MG63 (cell line): ENCODE measurements around the gene ITPR1. TPM values are rescaled to one million over a fixed set of nuclear protein-coding genes. Genes with fewer than 3 reads are reported as not detected.

Experiments used
- DNase-seq: peaks from one replicate; pipeline ENCODE4 v3.0.0-alpha.2; 2020
- H3K27me3 ChIP-seq: fragments of 250-450 bp; sonication (Bioruptor Pico); 2 replicates; pipeline ENCODE4 v1.5.1; 2020; ENCODE audit warnings: mild to moderate bottlenecking, moderate library complexity
- H3K36me3 ChIP-seq: fragments of 250-450 bp; sonication (Bioruptor Pico); 2 replicates; pipeline ENCODE4 v1.5.1; 2020; ENCODE audit warnings: mild to moderate bottlenecking, moderate library complexity
- H3K4me3 ChIP-seq: fragments of 250-450 bp; sonication (Bioruptor Pico); 2 replicates; pipeline ENCODE4 v1.5.1; 2020; ENCODE audit warnings: mild to moderate bottlenecking, moderate library complexity
- H3K9me3 ChIP-seq: fragments of 250-450 bp; sonication (Bioruptor Pico); 2 replicates; pipeline ENCODE4 v1.5.1; 2020; ENCODE audit warnings: mild to moderate bottlenecking, moderate library complexity
- total RNA-seq: library from RNA; depleted of rRNA; stranded (reverse); fragments of >200 nt; shearing (Covaris generic); gene quantifications from 2 replicates; pipeline ENCODE4 v1.2.3, GENCODE V29; 2014; ENCODE audit warnings: low replicate concordance

The ITPR1 gene
- total RNA-seq, 1 experiment from 2014 or later: 1.7 TPM

DNA sequence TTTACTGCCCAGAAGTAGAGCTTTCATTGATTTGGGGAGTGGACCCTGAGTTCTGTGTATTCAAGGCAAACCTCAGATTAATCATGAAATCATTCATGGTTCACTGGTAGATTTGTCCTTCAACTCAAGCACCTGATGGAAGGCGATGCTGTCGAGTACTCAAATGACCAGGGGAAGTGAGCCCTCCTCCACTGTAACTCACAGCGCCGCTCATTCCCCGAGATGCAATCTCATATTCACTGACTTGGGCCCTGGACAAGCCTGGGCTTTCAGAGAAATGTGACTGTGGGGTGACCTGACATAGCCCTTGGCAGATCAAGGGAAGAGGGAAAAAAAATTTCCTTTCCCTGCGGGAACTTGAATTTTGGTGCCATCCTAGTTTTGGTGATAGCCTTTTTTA, 329.4 kb downstream of the ITPR1 start:
- H3K9me3 ChIP-seq: no peaks in the 10 kb centered on the region
- DNase-seq: no peak
- no peaks in the 10 kb centered on the region for H3K36me3 ChIP-seq
- H3K27me3 ChIP-seq: no peaks in the 10 kb centered on the region
- H3K4me3 ChIP-seq: no peak overlapping the region

DNA sequence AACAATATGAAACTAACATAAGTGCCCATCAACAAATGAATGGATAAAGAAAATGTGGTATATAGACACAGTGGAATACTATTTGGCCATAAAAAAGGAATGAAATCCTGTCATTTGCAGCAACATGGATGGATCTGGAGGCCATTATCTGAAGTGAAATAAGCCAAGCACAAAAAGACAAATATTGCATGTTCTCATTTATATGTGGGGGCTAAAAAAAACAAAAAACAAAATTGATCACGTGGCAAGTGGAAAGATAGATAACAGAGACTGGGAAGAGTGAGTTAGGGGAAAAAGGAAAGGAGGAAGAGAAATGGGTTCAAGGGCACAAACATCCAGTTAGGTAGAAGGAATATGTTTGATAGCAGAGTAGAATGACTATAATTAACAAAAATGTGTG, 330.2 kb downstream of the ITPR1 start:
- Histone ChIP-seq H3K36me3 (no peaks in the 10 kb centered on the region), H3K4me3 (no peak overlapping the region), H3K9me3 (no peaks in the 10 kb centered on the region), H3K27me3 (no peaks in the 10 kb centered on the region)
- DNase-seq: no peak

DNA sequence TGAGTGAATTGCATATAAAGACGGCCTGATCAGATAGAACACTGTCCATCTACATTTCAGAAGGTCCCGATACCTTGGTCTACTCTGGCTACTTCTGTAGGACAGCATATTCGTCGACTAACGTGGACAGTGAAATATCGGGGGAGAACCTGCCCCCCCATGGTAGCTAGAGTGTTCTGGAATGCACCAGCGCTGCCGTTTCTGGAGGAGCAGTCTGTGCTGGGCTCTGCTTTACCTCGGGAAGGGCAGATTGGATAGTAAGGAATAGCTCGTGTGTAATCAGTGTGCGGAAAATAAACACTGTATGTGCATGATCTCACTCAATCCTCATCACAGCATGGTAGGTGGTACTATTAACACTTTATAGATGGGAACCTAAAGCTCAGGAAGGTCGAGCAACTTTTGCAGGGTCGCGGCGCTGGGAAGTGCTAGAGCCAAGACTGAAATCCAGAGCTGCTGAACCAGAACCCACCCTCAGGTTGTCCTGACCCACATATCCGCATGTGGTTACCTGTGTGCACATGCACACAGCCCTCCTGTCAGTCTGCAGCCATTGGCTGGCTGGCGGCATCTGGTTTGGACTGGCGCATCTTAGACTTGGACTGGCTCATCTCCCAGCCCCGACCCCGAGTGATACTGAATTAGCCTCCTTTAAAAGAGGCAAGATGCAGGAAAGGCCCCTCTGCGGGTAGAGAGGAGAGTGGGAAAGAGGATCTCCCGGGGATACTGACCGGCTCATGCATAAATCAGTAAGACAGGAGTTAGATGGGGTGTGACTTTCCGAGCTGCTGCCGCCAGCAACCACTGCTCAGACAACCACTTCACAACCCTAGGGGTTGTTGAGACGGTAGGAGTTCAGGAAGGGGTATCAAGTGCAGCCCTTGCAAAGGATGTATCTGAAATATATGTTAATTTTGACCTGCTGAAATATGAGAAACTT, 331.1 kb downstream of the ITPR1 start:
- H3K9me3 ChIP-seq: no peaks in the 10 kb centered on the region
- no peaks in the 10 kb centered on the region for H3K36me3 ChIP-seq
- DNase-seq: no peak
- H3K4me3 ChIP-seq: no peak overlapping the region
- no peaks in the 10 kb centered on the region for H3K27me3 ChIP-seq

DNA sequence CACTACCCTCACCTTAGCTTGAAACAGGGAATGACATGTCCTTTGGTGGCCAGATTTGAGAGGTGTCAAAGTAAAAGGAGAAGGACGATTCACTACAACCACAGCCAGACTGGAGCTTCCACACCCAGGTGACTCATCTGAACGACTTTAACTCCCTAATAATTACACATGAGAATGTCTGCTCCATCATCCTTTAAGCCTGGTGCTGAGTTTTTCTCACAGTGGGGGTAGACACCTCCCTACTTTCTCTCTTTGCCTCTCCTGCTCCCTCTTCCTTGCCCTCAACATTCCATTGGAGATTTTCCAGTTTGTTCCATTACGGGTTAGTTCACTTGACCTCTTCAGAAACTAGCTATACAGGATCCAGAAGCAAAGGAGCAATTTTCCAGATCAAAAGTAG, 331.8 kb downstream of the ITPR1 start:
- H3K9me3 ChIP-seq: no peaks in the 10 kb centered on the region
- DNase-seq: peak; percentile 22
- no peaks in the 10 kb centered on the region for H3K27me3 ChIP-seq
- no peaks in the 10 kb centered on the region for H3K36me3 ChIP-seq
- H3K4me3 ChIP-seq: no peak overlapping the region

DNA sequence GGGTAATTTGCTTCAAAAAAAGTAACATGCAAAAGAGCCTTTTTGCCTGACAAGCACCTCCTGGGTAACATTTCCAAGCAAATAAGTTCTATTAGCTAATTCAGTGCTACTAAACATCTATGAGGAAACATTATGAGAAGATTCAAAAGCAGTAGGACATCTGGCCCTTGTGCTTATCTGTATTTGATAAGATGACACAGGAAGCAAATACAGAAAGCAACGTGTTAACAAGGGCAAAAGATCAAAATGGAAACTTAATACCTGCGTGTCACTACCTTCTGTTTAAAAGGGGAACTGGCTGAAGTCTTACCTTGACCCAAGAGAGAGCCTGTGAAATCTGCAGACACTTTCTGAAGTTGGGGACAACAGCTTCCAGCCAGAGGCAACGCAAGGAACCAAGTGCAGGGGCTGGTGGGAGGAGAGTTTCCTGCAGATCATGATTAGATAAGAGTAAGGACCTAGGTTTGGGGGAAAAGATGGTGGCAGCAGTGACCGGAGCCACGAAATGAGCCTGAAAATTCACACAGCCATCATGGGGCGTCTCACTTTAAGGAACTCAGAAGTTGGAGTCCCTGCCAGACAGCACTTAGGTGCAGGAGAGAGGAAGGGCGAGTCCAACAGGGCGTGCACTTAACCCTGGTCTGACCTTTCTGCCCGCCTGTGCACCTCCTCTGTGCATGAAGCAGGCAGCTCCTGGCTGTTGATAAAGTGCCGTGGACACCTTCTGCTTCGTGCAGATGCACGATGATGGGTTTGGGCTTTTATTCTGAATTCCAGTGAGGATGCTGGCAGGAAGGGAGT, 332.5 kb downstream of the ITPR1 start:
- Histone ChIP-seq H3K36me3 (no peaks in the 10 kb centered on the region), H3K9me3 (no peaks in the 10 kb centered on the region), H3K4me3 (no peak overlapping the region), H3K27me3 (no peaks in the 10 kb centered on the region)
- DNase-seq: no peak

DNA sequence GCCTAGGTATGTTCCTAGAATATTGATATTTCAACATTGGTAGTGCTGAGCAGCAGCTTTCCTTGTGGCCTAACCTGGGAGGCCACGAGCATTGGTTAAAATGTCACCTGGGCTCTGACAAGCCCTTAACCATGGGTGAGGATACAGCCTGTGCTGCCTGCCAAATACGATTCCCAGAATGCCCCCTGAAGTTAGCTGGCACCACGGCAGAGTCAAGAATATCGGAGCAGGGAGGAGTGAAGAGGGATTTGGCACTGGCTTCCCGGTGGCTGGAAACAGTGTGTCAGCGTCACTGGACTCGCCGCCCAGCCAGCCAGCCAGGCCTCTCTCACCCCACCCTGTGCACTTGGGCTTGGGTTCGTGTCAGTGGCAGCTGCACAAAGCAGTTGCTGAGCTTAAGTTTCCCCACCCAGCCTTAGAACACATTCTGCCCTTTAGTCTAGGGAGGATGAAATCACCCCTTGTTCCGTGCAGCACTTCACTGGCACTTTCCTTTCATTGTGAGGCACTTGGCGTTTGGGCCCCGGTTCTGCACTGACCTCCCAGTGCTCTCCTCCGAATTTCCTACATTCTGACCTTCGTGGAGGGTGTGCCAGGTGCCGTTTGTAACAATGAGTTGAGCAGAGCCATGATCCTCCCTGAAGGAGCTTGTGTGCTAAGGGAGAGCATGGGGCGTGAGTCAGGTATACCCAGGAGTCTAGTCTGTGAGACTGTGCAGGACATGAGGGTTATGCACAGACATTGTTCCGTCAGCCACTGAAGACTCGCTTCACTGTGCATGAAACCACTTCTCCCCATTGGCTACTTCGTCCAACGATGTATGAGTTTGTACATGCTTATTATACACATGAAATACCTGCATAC, 333.3 kb downstream of the ITPR1 start:
- no peaks in the 10 kb centered on the region for H3K27me3 ChIP-seq
- H3K36me3 ChIP-seq: no peaks in the 10 kb centered on the region
- no peak overlapping the region for H3K4me3 ChIP-seq
- no peaks in the 10 kb centered on the region for H3K9me3 ChIP-seq
- DNase-seq: peak; percentile 71

DNA sequence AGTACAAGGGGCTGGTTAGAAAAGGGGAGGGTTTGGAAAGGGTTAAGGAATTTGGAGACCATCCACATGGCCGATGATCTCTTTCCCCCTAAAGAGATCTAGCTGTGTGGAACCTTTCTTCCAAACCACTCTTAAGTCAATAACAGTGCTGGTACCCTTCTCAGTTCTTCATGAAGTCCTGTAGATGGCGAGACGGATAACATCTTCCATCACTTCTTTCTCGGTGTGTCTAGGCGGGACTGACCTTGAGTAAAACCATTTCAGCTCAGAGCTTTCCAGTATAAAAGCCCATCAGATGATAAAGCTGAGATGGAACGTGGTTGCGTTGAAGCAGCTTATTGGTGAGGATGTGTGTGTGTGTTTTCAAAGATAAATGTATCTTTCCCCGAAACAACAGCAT, 334.6 kb downstream of the ITPR1 start:
- H3K27me3 ChIP-seq: no peaks in the 10 kb centered on the region
- H3K4me3 ChIP-seq: no peak overlapping the region
- no peaks in the 10 kb centered on the region for H3K9me3 ChIP-seq
- H3K36me3 ChIP-seq: no peaks in the 10 kb centered on the region
- DNase-seq: no peak

DNA sequence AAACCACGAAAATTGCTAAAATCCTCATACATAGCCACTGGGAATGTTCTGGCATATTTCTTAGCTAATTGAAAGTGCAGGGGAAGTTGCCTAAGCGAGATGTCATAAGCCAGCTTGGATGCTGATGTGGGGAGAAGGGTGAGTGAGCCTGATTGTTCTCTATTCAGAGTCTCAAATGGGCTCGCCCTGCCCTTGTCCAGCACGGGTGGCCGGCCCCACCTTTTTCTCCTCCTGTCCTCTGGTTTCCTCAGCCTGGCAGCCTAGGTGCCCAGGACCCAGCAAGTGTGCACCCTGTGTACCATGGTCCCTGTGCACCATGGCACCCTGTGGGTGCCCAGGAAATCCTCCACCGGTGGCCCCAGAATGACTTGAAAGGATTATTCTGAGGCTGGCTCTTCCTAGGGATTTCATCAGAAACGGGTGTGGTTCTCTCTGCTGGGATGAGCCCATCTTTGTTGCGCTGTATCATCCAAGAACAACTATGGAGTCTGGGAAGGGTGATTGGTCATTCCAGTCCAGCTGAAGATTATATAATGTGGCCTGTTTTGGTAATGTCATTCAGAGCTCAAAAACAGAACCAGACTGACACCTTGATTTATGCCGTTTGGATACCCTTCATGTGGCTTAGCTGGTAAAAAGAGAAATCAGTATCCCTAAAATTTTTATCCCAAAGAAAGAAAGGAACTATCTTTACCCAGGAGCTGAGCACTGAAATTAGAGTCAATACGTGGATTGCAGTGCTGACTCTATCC, 335.3 kb downstream of the ITPR1 start:
- no peaks in the 10 kb centered on the region for H3K36me3 ChIP-seq
- H3K27me3 ChIP-seq: no peaks in the 10 kb centered on the region
- DNase-seq: no peak
- H3K9me3 ChIP-seq: no peaks in the 10 kb centered on the region
- H3K4me3 ChIP-seq: no peak overlapping the region

DNA sequence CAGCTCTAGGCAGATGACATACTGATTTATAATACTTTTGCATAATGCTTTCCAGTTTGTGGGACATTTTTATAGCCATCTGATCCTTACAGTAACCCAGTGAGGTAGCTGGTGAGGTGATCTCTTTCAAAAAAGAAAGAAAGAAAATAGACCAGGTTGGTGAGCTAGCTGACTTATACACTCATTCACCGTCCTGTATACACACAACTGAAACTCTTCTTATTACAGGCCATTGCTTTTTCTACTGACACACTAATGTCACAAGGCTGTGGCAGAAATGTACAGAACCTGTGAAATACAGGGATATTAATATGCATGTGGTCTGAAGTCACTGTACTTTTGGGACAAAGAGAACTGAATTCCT, 335.9 kb downstream of the ITPR1 start:
- H3K4me3 ChIP-seq: no peak overlapping the region
- no peaks in the 10 kb centered on the region for H3K36me3 ChIP-seq
- no peaks in the 10 kb centered on the region for H3K27me3 ChIP-seq
- DNase-seq: no peak
- no peaks in the 10 kb centered on the region for H3K9me3 ChIP-seq

DNA sequence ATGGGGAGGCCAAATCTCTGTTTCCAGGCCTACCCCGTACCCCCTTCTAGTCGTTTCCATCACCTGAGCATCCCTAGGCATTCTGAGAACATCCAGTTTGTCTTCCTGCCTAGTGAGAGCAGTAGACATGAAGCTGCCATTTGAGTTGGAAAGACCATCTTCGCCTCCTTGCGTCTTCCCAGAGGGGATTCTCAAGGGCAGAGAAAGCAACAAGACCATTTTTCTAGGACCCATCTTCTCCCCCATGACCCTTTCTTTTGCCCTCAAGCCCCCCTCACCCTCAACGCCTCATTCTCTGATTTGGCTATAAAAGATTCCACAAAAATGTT, 337.4 kb downstream of the ITPR1 start:
- no peaks in the 10 kb centered on the region for H3K9me3 ChIP-seq
- no peaks in the 10 kb centered on the region for H3K36me3 ChIP-seq
- DNase-seq: no peak
- no peaks in the 10 kb centered on the region for H3K27me3 ChIP-seq
- H3K4me3 ChIP-seq: no peak overlapping the region

DNA sequence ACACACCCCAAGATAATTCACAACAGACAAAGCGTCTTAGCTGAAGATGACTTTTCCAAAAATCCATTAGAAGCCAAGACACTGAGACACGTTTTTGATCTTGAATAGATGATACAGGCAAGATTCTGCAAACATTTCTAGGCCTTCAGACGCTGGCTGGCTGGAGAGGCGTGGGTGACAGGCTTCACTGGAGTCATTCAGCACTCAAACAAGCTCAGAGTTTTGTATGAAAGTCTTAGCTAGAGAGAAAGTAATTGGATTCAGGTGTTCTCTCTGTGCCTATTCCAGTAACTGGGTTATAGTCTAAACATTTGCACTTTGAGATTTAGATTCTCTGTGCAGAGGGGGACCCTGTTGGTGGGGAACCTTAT, 338.4 kb downstream of the ITPR1 start:
- Histone ChIP-seq H3K4me3 (no peak overlapping the region), H3K27me3 (no peaks in the 10 kb centered on the region), H3K9me3 (no peaks in the 10 kb centered on the region), H3K36me3 (no peaks in the 10 kb centered on the region)
- no peak for DNase-seq

DNA sequence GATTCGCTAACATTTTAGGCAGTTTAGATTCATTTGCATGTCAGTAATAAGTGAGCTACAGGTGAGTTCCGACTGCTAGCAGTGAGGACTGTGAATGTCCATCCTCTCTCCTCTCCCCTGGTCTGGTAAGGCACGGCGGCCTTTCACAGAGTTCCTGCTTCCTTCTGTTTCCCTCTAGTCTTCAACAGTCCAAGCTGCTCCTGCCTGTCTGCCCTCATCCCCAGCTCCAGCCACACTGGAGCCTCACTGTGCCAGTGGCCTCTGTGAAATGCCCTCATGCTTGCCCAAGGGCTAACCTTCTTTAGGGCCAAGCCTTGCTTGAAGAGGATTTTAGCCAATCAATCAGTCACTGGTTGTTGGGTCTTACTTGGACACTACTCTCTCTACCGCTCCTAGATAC, 340.3 kb downstream of the ITPR1 start:
- H3K27me3 ChIP-seq: no peaks in the 10 kb centered on the region
- no peak for DNase-seq
- no peak overlapping the region for H3K4me3 ChIP-seq
- no peaks in the 10 kb centered on the region for H3K36me3 ChIP-seq
- H3K9me3 ChIP-seq: no peaks in the 10 kb centered on the region

DNA sequence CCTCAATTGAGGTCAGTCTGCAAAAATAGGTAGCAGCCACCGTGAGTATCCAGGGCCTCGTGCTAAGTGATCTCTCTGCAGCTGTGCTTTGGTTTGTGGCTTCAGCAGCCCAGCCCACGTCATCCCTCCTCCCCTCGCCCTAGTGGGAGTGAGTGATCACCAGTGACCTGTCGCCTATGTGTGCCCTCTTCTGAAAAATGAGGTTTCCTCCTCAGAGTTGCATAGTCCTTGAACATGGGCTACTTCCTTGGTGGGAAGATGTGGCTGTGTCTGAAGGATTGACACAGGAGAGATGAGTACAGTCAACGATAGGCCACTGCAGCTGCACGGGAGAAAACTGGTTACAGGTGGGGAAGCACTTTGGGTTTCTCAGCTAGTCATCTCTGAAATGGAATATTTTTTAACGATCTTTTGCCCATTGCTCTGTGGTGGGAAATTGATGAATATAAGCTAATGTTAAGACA, 341.3 kb downstream of the ITPR1 start:
- no peaks in the 10 kb centered on the region for H3K9me3 ChIP-seq
- H3K27me3 ChIP-seq: no peaks in the 10 kb centered on the region
- H3K4me3 ChIP-seq: no peak overlapping the region
- H3K36me3 ChIP-seq: no peaks in the 10 kb centered on the region
- DNase-seq: no peak

DNA sequence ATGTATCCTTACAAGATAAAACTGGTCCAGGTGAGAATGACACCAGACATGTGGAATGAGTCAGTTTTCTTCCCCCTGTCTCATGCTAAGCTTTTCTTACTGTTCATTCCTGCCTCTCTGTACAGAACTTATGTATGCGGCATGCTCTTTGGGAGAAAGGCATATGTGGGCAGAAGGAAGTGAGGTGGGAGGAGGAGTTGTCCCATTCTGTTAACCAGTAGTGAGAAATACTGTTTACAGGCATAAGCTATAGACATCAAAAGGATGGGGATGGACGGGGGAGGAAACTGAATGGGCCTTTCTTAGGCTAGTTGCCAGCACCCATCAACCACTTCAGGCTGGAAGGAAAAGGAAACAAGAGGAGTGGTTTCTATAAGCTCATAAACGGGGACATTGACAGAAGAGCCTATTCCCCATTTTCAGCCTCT, 342.5 kb downstream of the ITPR1 start:
- Histone ChIP-seq H3K36me3 (no peaks in the 10 kb centered on the region), H3K27me3 (no peaks in the 10 kb centered on the region), H3K9me3 (no peaks in the 10 kb centered on the region), H3K4me3 (no peak overlapping the region)
- DNase-seq: no peak

DNA sequence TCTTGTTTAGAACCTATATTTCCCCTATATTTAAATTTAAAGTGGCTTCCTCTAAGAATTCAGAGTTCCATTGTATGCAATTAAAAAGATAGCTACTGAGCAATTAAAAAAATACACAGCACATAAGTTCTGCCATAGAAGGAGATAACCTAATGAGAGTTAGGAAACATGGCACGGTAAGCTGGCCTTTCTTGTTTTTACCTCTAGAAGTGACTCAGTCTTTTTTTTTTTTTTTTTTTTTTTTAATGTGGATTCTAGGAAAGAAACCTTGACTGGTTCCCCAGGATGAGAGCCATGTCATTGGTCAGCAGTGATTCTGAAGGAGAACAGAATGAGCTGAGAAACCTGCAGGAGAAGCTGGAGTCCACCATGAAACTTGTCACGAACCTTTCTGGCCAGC, 343.4 kb downstream of the ITPR1 start:
- Histone ChIP-seq H3K9me3 (no peaks in the 10 kb centered on the region), H3K36me3 (no peaks in the 10 kb centered on the region), H3K4me3 (no peak overlapping the region), H3K27me3 (no peaks in the 10 kb centered on the region)
- no peak for DNase-seq

DNA sequence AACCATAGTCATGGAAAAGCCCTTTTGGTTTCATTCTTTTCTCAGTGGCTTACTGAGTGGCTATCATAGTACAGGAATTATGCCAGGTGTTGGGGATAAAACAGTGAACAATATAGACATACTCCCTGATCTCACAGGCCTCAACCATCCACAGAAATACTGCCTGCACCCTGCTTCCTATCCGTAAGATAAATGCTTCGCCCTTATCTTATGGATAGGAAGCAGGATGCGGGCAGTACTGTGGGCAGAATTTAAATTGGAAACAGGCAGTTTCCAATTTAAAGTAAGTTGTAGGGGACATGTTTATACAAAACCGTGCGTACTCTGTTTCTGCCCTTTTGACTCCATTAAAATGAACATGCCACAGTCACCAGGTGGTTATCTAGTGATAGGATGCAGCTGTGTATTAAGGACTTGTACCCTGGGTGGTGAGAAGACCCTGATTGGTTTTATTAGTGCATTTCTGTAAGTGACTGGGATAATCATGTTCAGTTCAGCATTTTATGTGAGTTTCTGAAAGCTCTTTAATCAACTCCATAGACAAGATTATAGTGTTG, 344.3 kb downstream of the ITPR1 start:
- DNase-seq: no peak
- Histone ChIP-seq H3K9me3 (no peaks in the 10 kb centered on the region), H3K27me3 (no peaks in the 10 kb centered on the region), H3K36me3 (no peaks in the 10 kb centered on the region), H3K4me3 (no peak overlapping the region)
